SU-DHL-6 (cell line): Measurements from ENCODE around the gene HSPH1.

ENCODE experiments used
- CTCF ChIP-seq: fragments of 200-600 bp; sonication (generic); IDR thresholded peaks from one replicate; pipeline ENCODE4 v1.5.1; 2017; ENCODE audit warnings: antibody characterized with exemption, mild to moderate bottlenecking, low read length, moderate library complexity; ENCODE audit not compliant: insufficient read depth, poor library complexity, severe bottlenecking
- EZH2phosphoT487 ChIP-seq: fragments of 200-600 bp; sonication (generic), shearing (Covaris generic); conservative IDR thresholded peaks from 2 replicates; pipeline ENCODE4 v1.6.1; 2018; ENCODE audit warnings: mild to moderate bottlenecking, antibody characterized with exemption, low read length, moderate library complexity, mixed read lengths

GRCh38 chr13:31110169-31110568, 51.5 kb downstream of the HSPH1 start:
- no peak for TF ChIP-seq CTCF
- TF ChIP-seq EZH2phosphoT487, result no peak
